HepG2 (cell line): ENCODE measurements around the gene LENG1. TPM values are rescaled to one million over a fixed set of nuclear protein-coding genes. Genes with fewer than 3 reads are reported as not detected.
A peak's percentile ranks its signal among the peaks of the same experiment; 100 is the strongest.

ENCODE experiments used
- ATAC-seq: fragments of 200-7000 bp; cut with Tn5 transposase; 3 replicates; pipeline ENCODE4 v1.9.1; 2020; ENCODE audit warnings: mild to moderate bottlenecking, moderate library complexity
- BruUV-seq: library from RNA; stranded (reverse); fragments of 400-500 nt; replicated peaks from 2 replicates; lab custom pipeline; 2021; lab: Mats Ljungman, UMichigan
- CTCF ChIA-PET: fragments of 300-600 bp; formaldehyde crosslinking; extraction: SDS; loops from one replicate; lab custom pipeline; 2021; ENCODE audit warnings: low total read pairs, inconsistent platforms, low intra/inter-chr PET ratio; lab: Yijun Ruan, JAX
- POLR2A ChIA-PET: fragments of 350-600 bp; sonication (Branson Sonifier 250); formaldehyde crosslinking; loops from one replicate; lab custom pipeline; 2020; ENCODE audit warnings: antibody characterized with exemption, inconsistent platforms; lab: Yijun Ruan, JAX
- DNase-seq: peaks from one replicate; pipeline ENCODE4 v3.0.0-alpha.2; 2015; ENCODE audit warnings: low spot score
- FAIRE-seq: peaks from 3 replicates; lab custom pipeline; 2011; peaks lifted over from hg19 to GRCh38; lab: Jason Lieb, UNC
- H2AFZ ChIP-seq: one replicate; pipeline ENCODE4 v1.6.1; 2011; ENCODE audit warnings: low read length, inconsistent platforms
- H3K27ac ChIP-seq: fragments of 300-600 bp; 3 replicates; pipeline ENCODE4 v1.8.0; 2011; ENCODE audit warnings: mixed run types, mild to moderate bottlenecking, mixed read lengths, low read length, inconsistent platforms; ENCODE audit not compliant: insufficient read depth; ENCODE audit errors: extremely low read length
- H3K27me3 ChIP-seq, 2 experiments: fragments of 200-600 bp in 1 of 2; 2 replicates in 1 of 2; 3 replicates in 1 of 2; pipeline versions ENCODE4 v1.6.0 to v1.8.0; 2011; ENCODE audit warnings: low read length in 2 of 2, mild to moderate bottlenecking in 2 of 2, moderate library complexity in 2 of 2, inconsistent platforms in 1 of 2; ENCODE audit not compliant: insufficient read depth in 2 of 2, control insufficient read depth in 1 of 2
- H3K36me3 ChIP-seq, 2 experiments: fragments of 200-600 bp in 1 of 2; replicated peaks in 1 of 2; 2 replicates in 1 of 2; 3 replicates in 1 of 2; pipeline versions ENCODE4 v1.5.1 to v1.8.0; 2011; ENCODE audit warnings: low read length in 2 of 2, inconsistent platforms in 1 of 2; ENCODE audit not compliant: insufficient read depth in 2 of 2, control insufficient read depth in 1 of 2
- H3K4me1 ChIP-seq: 2 replicates; pipeline ENCODE4 v1.5.1; 2012; ENCODE audit warnings: low read length, inconsistent platforms; ENCODE audit not compliant: insufficient read depth
- H3K4me2 ChIP-seq: 2 replicates; pipeline ENCODE4 v1.6.0; 2011; ENCODE audit warnings: low read depth, low read length, inconsistent platforms
- H3K4me3 ChIP-seq, 3 experiments: fragments of 200-600 bp in 1 of 3; sonication (generic), shearing (Covaris generic) in 1 of 3; replicated peaks in 1 of 3; 2 replicates each; pipeline ENCODE4 v1.5.1; 2011 to 2016; ENCODE audit warnings: low read length in 3 of 3, inconsistent platforms in 2 of 3, low read depth in 2 of 3, mild to moderate bottlenecking in 2 of 3, control low read depth in 1 of 3, mixed read lengths in 1 of 3; ENCODE audit not compliant: insufficient read depth in 1 of 3
- H3K79me2 ChIP-seq: one replicate; pipeline ENCODE4 v1.6.1; 2011; ENCODE audit warnings: low read length, inconsistent platforms; ENCODE audit not compliant: insufficient read depth
- H3K9ac ChIP-seq: 2 replicates; pipeline ENCODE4 v1.6.0; 2011; ENCODE audit warnings: mild to moderate bottlenecking, low read depth, low read length, inconsistent platforms; ENCODE audit not compliant: insufficient read depth
- H3K9me3 ChIP-seq: 2 replicates; pipeline ENCODE4 v1.5.1; 2012; ENCODE audit warnings: mild to moderate bottlenecking, low read length
- H4K20me1 ChIP-seq: 2 replicates; pipeline ENCODE4 v1.6.0; 2011; ENCODE audit warnings: inconsistent platforms, mild to moderate bottlenecking, low read length, moderate library complexity; ENCODE audit not compliant: insufficient read depth
- AGO2 ChIP-seq: fragments of 200-400 bp; formaldehyde crosslinking; optimal IDR thresholded peaks from 2 replicates; pipeline ENCODE3; 2017; ENCODE audit warnings: mild to moderate bottlenecking, low read depth, low read length, moderate library complexity
- FLYWCH1 ChIP-seq: sonication (generic); formaldehyde crosslinking; IDR thresholded peaks from 2 replicates; pipeline ENCODE4 v1.8.1; 2023; ENCODE audit warnings: mild to moderate bottlenecking, missing genetic modification reagents
- FOXK1 ChIP-seq: sonication (generic); formaldehyde crosslinking; IDR thresholded peaks from 2 replicates; pipeline ENCODE4 v1.4.0; 2020; ENCODE audit warnings: low read depth, missing genetic modification reagents, borderline replicate concordance
- NKX3-1 ChIP-seq: sonication (generic); formaldehyde crosslinking; IDR thresholded peaks from 2 replicates; pipeline ENCODE4 v1.5.0; 2020; ENCODE audit warnings: missing genetic modification reagents
- PLRG1 ChIP-seq: fragments of 450-650 bp; conservative IDR thresholded peaks from 2 replicates; pipeline ENCODE4 v1.6.1; 2016
- REPIN1 ChIP-seq: sonication (generic); formaldehyde crosslinking; IDR thresholded peaks from 2 replicates; pipeline ENCODE4 v1.8.0; 2022; ENCODE audit warnings: missing genetic modification reagents, low read depth, mild to moderate bottlenecking, borderline replicate concordance
- TCF7 ChIP-seq: sonication (generic); IDR thresholded peaks from 2 replicates; pipeline ENCODE4 v1.6.1; 2016; ENCODE audit warnings: antibody characterized with exemption, low read depth
- ZNF484 ChIP-seq: sonication (generic); formaldehyde crosslinking; IDR thresholded peaks from 2 replicates; pipeline ENCODE4 v1.5.1; 2020; ENCODE audit warnings: mild to moderate bottlenecking, low read depth, missing genetic modification reagents, borderline replicate concordance
- WGBS: methylation state at CpG from one replicate; pipeline ENCODE4 v1.1.6; 2017; ENCODE audit warnings: low lambda C conversion rate; 5-methylcytosine and 5-hydroxymethylcytosine counted together
- in situ Hi-C: cut with HindIII; loops from 2 replicates; pipeline ENCODE4 v1.10.0; 2017; ENCODE audit warnings: low pct_unique_long_range_greater_than_20kb; ENCODE audit not compliant: extremely low pct_ligation_motif_present
- intact Hi-C: fragments of 100-400 bp; cut with micrococcal nuclease; formaldehyde crosslinking; loops from one replicate; pipeline ENCODE4 v1.10.0; 2022; ENCODE audit not compliant: unreplicated experiment
- polyA plus RNA-seq, 8 experiments: library from polyadenylated mRNA; depleted of rRNA in 3 of 8; stranded (reverse) in 7 of 8; unstranded in 1 of 8; fragments of >200 nt; fragmentation: Illumina TruSeq in 4 of 8; extraction: Trizol in 4 of 8; gene quantifications; 2 replicates each; pipeline versions ENCODE4 v1.2.1 to v1.2.3, GENCODE V29; 2011 to 2016; ENCODE audit warnings: low read depth in 4 of 8, missing spikeins in 1 of 8, mixed read lengths in 1 of 8; ENCODE audit not compliant: insufficient read depth in 1 of 8
- total RNA-seq, 5 experiments: library from RNA; depleted of rRNA; stranded (reverse); fragments of >200 nt; fragmentation: Illumina TruSeq; extraction: Trizol; gene quantifications; 2 replicates each; pipeline ENCODE4 v1.2.3, GENCODE V29; 2016; ENCODE audit warnings: low read depth in 1 of 5
- TF ChIP-seq, protein P1 (sequence below): IDR thresholded peaks from 2 replicates; pipeline ENCODE4 v1.6.1; 2016; ENCODE audit warnings: low read depth, control low read depth

The LENG1 gene
- total and polyA plus RNA-seq, 2 of the 13 experiments (the other 11 are each of a cell fraction or from before 2014, with no cell fraction given), result 1.8 to 3.8 TPM

DNA sequence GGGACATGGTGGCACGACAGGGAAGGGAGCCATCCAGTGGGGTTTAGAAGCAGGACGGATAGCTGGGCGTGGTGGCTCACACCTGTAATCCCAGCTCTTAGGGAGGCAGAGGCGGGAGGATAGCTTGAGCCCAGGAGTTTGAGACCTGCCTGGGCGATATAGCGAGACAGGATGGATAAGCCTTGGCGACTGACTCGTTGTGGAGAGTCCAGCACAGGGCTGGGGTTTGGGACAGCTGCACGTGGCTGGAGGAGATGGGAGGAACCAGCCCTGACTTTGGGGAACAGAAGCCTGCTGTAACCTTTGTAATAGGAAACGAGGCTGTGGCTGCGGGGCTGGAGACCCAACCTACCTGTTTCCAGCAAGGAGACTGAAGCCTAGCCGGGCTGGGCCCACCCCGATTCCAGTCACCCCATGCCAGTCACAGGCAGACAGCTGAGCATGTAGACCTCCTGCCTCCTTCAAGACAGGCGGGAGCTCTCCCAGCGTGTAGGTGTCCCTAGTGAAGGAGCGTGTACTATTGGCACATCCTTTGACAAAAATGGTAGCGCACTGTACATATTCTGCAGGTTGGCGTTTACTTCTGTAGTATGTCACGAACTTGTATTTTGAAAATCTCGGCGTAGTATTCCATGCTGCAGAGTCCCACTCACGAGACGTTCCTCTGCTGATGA, 8.0 kb downstream of the LENG1 start:
- 96% methylated on average over 19 of the region's 23 CpGs for WGBS
- Histone ChIP-seq H3K4me3 (no peak overlapping the region), H3K27ac (no peak overlapping the region), H3K27me3 (no peaks in the 10 kb centered on the region), H2AFZ (no peak overlapping the region), H3K9me3 (no peaks in the 10 kb centered on the region), H3K4me1 (no peaks in the 10 kb centered on the region), H3K4me2 (no peak overlapping the region), H3K36me3 (peaks cover 41 to 92% of the 10 kb centered on the region in 2 experiments), H3K79me2 (no peaks in the 10 kb centered on the region), H4K20me1 (0 out of 2 replicates have a peak, but pooled peaks cover 3% of the 10 kb centered on the region), H3K9ac (no peak overlapping the region)
- POLR2A ChIA-PET, result interaction anchor here (0.5 to 3.7 kb wide), 2 partner anchors 12 to 14 kb away, joined by 3 to 19 read pairs; partner anchors contain the start of gene CNOT3
- TF ChIP-seq FOXK1 (CRISPR knock-in tag), result no peak
- no peak for TF ChIP-seq REPIN1 (CRISPR knock-in tag)
- no peak for TF ChIP-seq ZNF484 (CRISPR knock-in tag)
- no peak for TF ChIP-seq FLYWCH1 (CRISPR knock-in tag)
- no peak for TF ChIP-seq TCF7
- no peak for ATAC-seq
- no TSS peak for BruUV-seq
- FAIRE-seq, result no peak
- in situ Hi-C loops (no loop called here), intact Hi-C loops (no loop called here)
- DNase-seq, result no peak
- CTCF ChIA-PET, result no interaction called here

DNA sequence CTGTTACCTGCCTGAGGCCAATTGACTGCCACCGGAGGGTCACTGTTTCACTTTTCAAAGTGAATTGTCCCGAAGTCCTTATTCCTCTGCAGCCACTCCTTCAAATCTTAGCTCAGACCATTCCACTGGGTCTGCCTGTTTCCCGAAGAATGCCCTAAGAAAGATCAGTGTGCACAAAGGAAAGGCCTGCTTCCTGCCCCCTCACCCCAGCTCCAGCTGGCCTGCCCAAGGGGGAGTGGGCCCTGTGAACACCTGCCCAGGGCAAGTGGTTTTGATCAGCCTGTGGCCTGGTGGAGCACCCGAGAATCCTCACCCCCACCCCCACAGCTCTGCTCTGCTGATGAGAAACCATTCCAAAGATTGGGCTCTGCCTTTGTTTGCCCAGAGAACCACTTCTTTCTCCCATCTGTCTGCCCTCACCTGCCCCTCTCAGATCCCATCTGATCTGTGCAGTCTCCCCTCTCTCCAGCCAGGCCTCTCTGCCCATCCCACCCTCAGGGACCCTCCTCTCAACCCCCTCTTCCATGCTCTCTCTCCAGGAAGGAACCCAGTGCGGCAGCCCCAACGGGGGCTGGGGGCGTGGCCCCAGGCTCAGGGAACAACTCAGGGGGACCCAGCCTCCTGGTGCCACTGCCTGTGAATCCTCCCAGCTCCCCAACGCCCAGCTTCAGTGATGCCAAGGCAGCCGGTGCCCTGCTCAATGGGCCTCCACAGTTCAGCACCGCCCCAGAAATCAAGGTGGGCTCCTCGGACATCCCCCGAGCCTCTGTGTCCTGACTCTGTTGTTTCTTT, 10.3 kb downstream of the LENG1 start:
- in situ Hi-C loops, result no loop called here
- no peaks in the 10 kb centered on the region for H3K79me2 ChIP-seq

More for the DNA sequence above, 10.3 kb downstream of the LENG1 start:
- DNase-seq, result no peak
- Histone ChIP-seq H3K4me2 (no peak overlapping the region), H3K4me3 (no peak overlapping the region), H2AFZ (no peak overlapping the region), H3K27me3 (no peaks in the 10 kb centered on the region), H4K20me1 (0 out of 2 replicates have a peak, but pooled peaks cover 3% of the 10 kb centered on the region), H3K9me3 (no peaks in the 10 kb centered on the region), H3K27ac (no peak overlapping the region), H3K9ac (no peak overlapping the region), H3K36me3 (peaks cover 57 to 96% of the 10 kb centered on the region in 2 experiments), H3K4me1 (no peaks in the 10 kb centered on the region)
- ATAC-seq, result no peak
- FAIRE-seq, result no peak
- 98% methylated on average over 9 of the region's 12 CpGs for WGBS
- TF ChIP-seq AGO2 (peak; percentile 68), PLRG1 (no peak), NKX3-1 (no peak)
- TF ChIP-seq, protein P1, sequence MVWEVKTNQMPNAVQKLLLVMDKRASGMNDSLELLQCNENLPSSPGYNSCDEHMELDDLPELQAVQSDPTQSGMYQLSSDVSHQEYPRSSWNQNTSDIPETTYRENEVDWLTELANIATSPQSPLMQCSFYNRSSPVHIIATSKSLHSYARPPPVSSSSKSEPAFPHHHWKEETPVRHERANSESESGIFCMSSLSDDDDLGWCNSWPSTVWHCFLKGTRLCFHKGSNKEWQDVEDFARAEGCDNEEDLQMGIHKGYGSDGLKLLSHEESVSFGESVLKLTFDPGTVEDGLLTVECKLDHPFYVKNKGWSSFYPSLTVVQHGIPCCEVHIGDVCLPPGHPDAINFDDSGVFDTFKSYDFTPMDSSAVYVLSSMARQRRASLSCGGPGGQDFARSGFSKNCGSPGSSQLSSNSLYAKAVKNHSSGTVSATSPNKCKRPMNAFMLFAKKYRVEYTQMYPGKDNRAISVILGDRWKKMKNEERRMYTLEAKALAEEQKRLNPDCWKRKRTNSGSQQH, result no peak
- ChIA-PET POLR2A (interaction anchor here (1.2 to 3.7 kb wide), 2 partner anchors 11 to 12 kb away, joined by 3 to 19 read pairs; partner anchors contain the start of genes CNOT3 and LENG1), CTCF (no interaction called here)
- intact Hi-C loops, result no loop called here
- no TSS peak for BruUV-seq
